ENCODE data around the gene B9D1. TPM values are rescaled to one million over a fixed set of nuclear protein-coding genes. Genes with fewer than 3 reads are reported as not detected.

B9D1 gene
- total and polyA plus RNA-seq, 2 of the 13 experiments (the other 11 are each of a cell fraction or from before 2014, with no cell fraction given): 27.7 to 31.1 TPM

DNA sequence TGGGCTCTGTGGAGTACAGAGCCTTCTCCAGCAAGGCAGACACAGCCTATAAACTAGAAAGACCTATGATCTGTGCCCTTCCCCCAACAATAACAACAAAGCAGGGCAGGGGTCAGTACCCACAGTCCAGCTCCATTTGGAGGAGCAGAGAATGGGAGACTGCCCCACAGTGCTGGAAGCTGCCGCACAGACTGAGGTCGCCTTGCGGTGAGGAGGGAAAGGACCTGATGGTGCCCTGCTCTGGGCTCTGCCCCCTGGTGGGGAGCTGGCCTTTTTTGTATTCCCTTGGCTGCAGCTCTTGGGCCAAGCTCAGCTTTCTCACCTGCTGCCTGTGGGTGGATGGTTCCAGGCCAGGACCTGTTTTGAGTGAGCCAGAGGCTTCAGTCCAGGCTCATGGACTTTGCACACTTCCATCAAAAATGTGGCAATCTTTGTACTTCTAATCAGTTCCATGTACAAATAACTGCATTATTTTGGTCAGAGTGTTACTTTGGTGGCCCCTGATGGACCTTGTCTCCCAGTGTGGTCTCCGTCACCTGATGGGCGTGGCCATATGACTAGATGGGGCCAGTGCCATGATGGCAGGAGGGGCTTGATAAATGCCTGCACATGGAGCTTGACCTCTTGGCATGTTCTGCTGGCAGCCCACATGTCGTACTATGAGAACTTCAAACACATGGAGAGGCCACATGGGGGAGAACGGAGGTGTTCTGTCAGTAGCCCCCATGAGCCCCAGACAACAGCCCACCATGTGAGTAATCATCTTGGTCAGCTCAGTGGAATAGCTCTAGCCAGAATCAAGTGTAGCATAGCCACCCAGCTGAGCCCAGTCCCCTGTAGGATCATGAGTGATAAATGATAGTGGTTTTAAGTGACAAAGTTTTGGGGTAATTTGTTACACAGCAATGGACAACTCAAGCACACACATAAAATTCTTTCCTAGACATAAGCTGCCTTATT is 24.2 kb downstream of the B9D1 start (continued):
- TF ChIP-seq, protein P1, sequence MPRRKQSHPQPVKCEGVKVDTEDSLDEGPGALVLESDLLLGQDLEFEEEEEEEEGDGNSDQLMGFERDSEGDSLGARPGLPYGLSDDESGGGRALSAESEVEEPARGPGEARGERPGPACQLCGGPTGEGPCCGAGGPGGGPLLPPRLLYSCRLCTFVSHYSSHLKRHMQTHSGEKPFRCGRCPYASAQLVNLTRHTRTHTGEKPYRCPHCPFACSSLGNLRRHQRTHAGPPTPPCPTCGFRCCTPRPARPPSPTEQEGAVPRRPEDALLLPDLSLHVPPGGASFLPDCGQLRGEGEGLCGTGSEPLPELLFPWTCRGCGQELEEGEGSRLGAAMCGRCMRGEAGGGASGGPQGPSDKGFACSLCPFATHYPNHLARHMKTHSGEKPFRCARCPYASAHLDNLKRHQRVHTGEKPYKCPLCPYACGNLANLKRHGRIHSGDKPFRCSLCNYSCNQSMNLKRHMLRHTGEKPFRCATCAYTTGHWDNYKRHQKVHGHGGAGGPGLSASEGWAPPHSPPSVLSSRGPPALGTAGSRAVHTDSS (CRISPR knock-in tag; conservative IDR thresholded peaks at IDR 0.05): no peak

DNA sequence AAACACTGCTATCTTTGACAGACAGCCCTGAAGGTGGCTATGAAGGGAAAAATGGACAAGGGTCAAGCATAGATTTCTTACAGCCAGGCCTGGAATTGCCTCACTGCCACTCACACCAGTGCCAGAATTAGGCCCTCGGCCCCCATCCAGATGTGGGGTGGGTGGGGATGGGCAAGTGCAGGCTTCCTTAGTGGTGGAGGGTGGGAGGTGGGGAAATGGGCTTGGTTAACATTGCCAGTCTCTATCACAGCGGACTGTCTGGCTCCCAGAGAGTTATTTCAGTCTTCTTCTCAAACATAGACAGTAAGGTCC is 24.9 kb downstream of the B9D1 start:
- BruUV-seq (replicated peaks): TSS peak; percentile 65
- FAIRE-seq (no peak), DNase-seq (ENCODE audit: low spot score) (peak; percentile 41), ATAC-seq (no peak)
- H3K27ac ChIP-seq (ENCODE audit: extremely low read length, insufficient read depth, low read length): peak overlapping the region; percentile 94
- H3K4me1 ChIP-seq (ENCODE audit: insufficient read depth, low read length): peaks cover 35% of the 10 kb centered on the region
- no peaks in the 10 kb centered on the region for H3K36me3 ChIP-seq (replicated peaks in 1 of 2; ENCODE audit: control insufficient read depth in 1 of 2, insufficient read depth in 2 of 2, low read length in 2 of 2)
- H3K27me3 ChIP-seq (ENCODE audit: control insufficient read depth in 1 of 2, insufficient read depth in 2 of 2, low read length in 2 of 2): no peaks in the 10 kb centered on the region
- peak overlapping the region; percentile 78 for H3K4me2 ChIP-seq (ENCODE audit: low read depth, low read length)
- ChIA-PET POLR2A (interaction anchor here (1.0 to 2.9 kb wide), 16 partner anchors 9 to 200 kb away, joined by 3 to 42 read pairs (median 7); partner anchors contain the start of genes B9D1 and MAPK7), CTCF (ENCODE audit: low intra/inter-chr PET ratio, low total read pairs) (interaction anchor here (0.6 to 3.1 kb wide), 3 partner anchors 21 to 109 kb away, joined by 3 to 21 read pairs (median 9); partner anchors contain the start of gene B9D1)
- no peaks in the 10 kb centered on the region for H4K20me1 ChIP-seq (ENCODE audit: insufficient read depth, low read length)
- H2AFZ ChIP-seq (ENCODE audit: low read length): no peak overlapping the region
- in situ Hi-C loops (cut with HindIII; ENCODE audit: extremely low pct_ligation_motif_present, low pct_unique_long_range_greater_than_20kb) (no loop called here), intact Hi-C loops (cut with micrococcal nuclease; ENCODE audit: unreplicated experiment) (no loop called here)
- peak overlapping the region; percentile 69 for H3K9ac ChIP-seq (ENCODE audit: insufficient read depth, low read depth, low read length)
- H3K79me2 ChIP-seq (ENCODE audit: insufficient read depth, low read length): no peaks in the 10 kb centered on the region
- no peaks in the 10 kb centered on the region for H3K9me3 ChIP-seq (ENCODE audit: low read length)
- WGBS (ENCODE audit: low lambda C conversion rate): 0% methylated on average over 2 of the region's 2 CpGs
- peak overlapping the region; percentile 2 to 61 (median 11); a peak in 3 of 6 replicates for H3K4me3 ChIP-seq (replicated peaks in 1 of 3; ENCODE audit: insufficient read depth in 1 of 3, low read depth in 2 of 3, low read length in 3 of 3)
- no peak; the same call in 1 of the 2 replicates for TF ChIP-seq ZNF296 (CRISPR knock-in tag; conservative IDR thresholded peaks at IDR 0.05)
- no peak for TF ChIP-seq ZNF274 (CRISPR knock-in tag; IDR thresholded peaks at IDR 0.05)
- no peak for TF ChIP-seq DBP (CRISPR knock-in tag; IDR thresholded peaks at IDR 0.05; ENCODE audit: not compliant biosample characterization)
- no peak for TF ChIP-seq JUN (CRISPR knock-in tag; IDR thresholded peaks at IDR 0.05)
- TF ChIP-seq ZNF709 (CRISPR knock-in tag; IDR thresholded peaks at IDR 0.05): 0 out of 2 replicates have a peak, but pooled peaks have one; percentile 35
- TF ChIP-seq BRCA1 (CRISPR knock-in tag; IDR thresholded peaks at IDR 0.05): 0 out of 2 replicates have a peak, but pooled peaks have one; percentile 16
- no peak for TF ChIP-seq PHF5A (CRISPR knock-in tag; IDR thresholded peaks at IDR 0.05; ENCODE audit: low read depth, unreplicated experiment)
- TF ChIP-seq, protein P2, sequence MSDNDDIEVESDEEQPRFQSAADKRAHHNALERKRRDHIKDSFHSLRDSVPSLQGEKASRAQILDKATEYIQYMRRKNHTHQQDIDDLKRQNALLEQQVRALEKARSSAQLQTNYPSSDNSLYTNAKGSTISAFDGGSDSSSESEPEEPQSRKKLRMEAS (IDR thresholded peaks at IDR 0.05): no peak
- TF ChIP-seq ZSCAN30 (CRISPR knock-in tag; IDR thresholded peaks at IDR 0.05): 0 out of 2 replicates have a peak, but pooled peaks have one; percentile 26
- TF ChIP-seq FOXC1 (CRISPR knock-in tag; IDR thresholded peaks at IDR 0.05; ENCODE audit: borderline replicate concordance): no peak
- no peak for TF ChIP-seq HCFC1 (IDR thresholded peaks at IDR 0.05; ENCODE audit: low read depth, low read length)
- peak; percentile 79; the same call in 1 of the 2 replicates for TF ChIP-seq ETS1 (CRISPR knock-in tag; IDR thresholded peaks at IDR 0.05)
- 0 out of 2 replicates have a peak, but pooled peaks have one; percentile 4 for TF ChIP-seq PHF8 (CRISPR knock-in tag; IDR thresholded peaks at IDR 0.05)
- no peak for TF ChIP-seq ZNF264 (CRISPR knock-in tag; IDR thresholded peaks at IDR 0.05)
- TF ChIP-seq GMEB1 (CRISPR knock-in tag; IDR thresholded peaks at IDR 0.05; ENCODE audit: borderline replicate concordance): no peak
